Posterior cingulate gyrus (tissue), 11 donors: ENCODE results near the gene DNAH1.

Source experiments
- DNase-seq, 10 donors: peaks; one replicate each; pipeline versions ENCODE4 v3.0.0 to v3.0.0-alpha.2; 2020 to 2021; ENCODE audit warnings: mixed read lengths in 3 of 10
- intact Hi-C: fragments of 100-400 bp; cut with DNase I; formaldehyde crosslinking; loops from one replicate; pipeline ENCODE4 v1.15.1; 2023

Gene DNAH1

GRCh38 chr3:52374173-52374572 lies 58.1 kb downstream of the DNAH1 start:
- no peak for DNase-seq
- intact Hi-C loops: no loop called here

- peak in 3 of 10 donors; percentile 35 to 91 (median 35) for DNase-seq
- intact Hi-C loops: no loop called here
Observed at GRCh38 chr3:52379610-52380009, 63.5 kb downstream of the DNAH1 start.

GRCh38 chr3:52380023-52380422 lies 63.9 kb downstream of the DNAH1 start:
- no peak for DNase-seq
- intact Hi-C loops: no loop called here

GRCh38 chr3:52381623-52382022 lies 65.5 kb downstream of the DNAH1 start:
- no peak for DNase-seq
- intact Hi-C loops: no loop called here

GRCh38 chr3:52383446-52383845 lies 67.3 kb downstream of the DNAH1 start:
- intact Hi-C loops: no loop called here

GRCh38 chr3:52384019-52384761 lies 68.1 kb downstream of the DNAH1 start:
- intact Hi-C loops: no loop called here

More at GRCh38 chr3:52383446-52383845, 67.3 kb downstream of the DNAH1 start:
- DNase-seq: no peak

GRCh38 chr3:52385157-52385556 lies 69.0 kb downstream of the DNAH1 start:
- intact Hi-C loops: no loop called here
- DNase-seq: no peak

More at GRCh38 chr3:52384019-52384761, 68.1 kb downstream of the DNAH1 start:
- no peak for DNase-seq

- intact Hi-C loops: no loop called here
- DNase-seq: no peak
Observed at GRCh38 chr3:52387481-52387880, 71.4 kb downstream of the DNAH1 start.

- DNase-seq: no peak
- intact Hi-C loops: no loop called here
Observed at GRCh38 chr3:52388348-52388821, 72.3 kb downstream of the DNAH1 start.

- DNase-seq: no peak
- intact Hi-C loops: no loop called here
Observed at GRCh38 chr3:52388933-52389332, 72.8 kb downstream of the DNAH1 start.

GRCh38 chr3:52391096-52391495 lies 75.0 kb downstream of the DNAH1 start:
- intact Hi-C loops: no loop called here

GRCh38 chr3:52392216-52392930 lies 76.3 kb downstream of the DNAH1 start:
- DNase-seq: peak in 4 of 10 donors; percentile 13 to 55 (median 42)
- intact Hi-C loops: no loop called here

More at GRCh38 chr3:52391096-52391495, 75.0 kb downstream of the DNAH1 start:
- DNase-seq: peak in 1 of 10 donors; percentile 46

- intact Hi-C loops: no loop called here
Observed at GRCh38 chr3:52393131-52393807, 77.2 kb downstream of the DNAH1 start.

GRCh38 chr3:52393959-52394670 lies 78.0 kb downstream of the DNAH1 start:
- peak in 4 of 10 donors; percentile 20 to 62 (median 52) for DNase-seq
- intact Hi-C loops: no loop called here

More at GRCh38 chr3:52393131-52393807, 77.2 kb downstream of the DNAH1 start:
- peak in 4 of 10 donors; percentile 7 to 34 (median 26) for DNase-seq

GRCh38 chr3:52394751-52395502 lies 78.8 kb downstream of the DNAH1 start:
- peak in 4 of 10 donors; percentile 17 to 67 (median 49) for DNase-seq
- intact Hi-C loops: no loop called here

- intact Hi-C loops: no loop called here
- peak in 4 of 10 donors; percentile 9 to 77 (median 52) for DNase-seq
Observed at GRCh38 chr3:52395503-52395865, 79.4 kb downstream of the DNAH1 start.

GRCh38 chr3:52396011-52396906 lies 80.1 kb downstream of the DNAH1 start:
- intact Hi-C loops: no loop called here
- peak in 4 of 10 donors; percentile 23 to 68 (median 56) for DNase-seq

GRCh38 chr3:52396907-52397591 lies 80.9 kb downstream of the DNAH1 start:
- intact Hi-C loops: no loop called here

More at GRCh38 chr3:52396907-52397591, 80.9 kb downstream of the DNAH1 start:
- DNase-seq: peak in 4 of 10 donors; percentile 9 to 66 (median 32)
